GM23338 (cell line): ENCODE data around the gene ALDH3A2. TPM values are rescaled to one million over a fixed set of nuclear protein-coding genes. Genes with fewer than 3 reads are reported as not detected.

Experiments
- CREB1 ChIP-seq: fragments of 250-450 bp; sonication (Bioruptor Pico); IDR thresholded peaks from 2 replicates; pipeline ENCODE4 v1.5.0; 2020; ENCODE audit warnings: low read depth, mild to moderate bottlenecking, moderate library complexity
- EZH2 ChIP-seq: fragments of 200-600 bp; sonication (generic); IDR thresholded peaks from one replicate; pipeline ENCODE4 v1.8.0; 2017; ENCODE audit warnings: antibody characterized with exemption, mild to moderate bottlenecking, low read depth; ENCODE audit not compliant: unreplicated experiment
- EZH2phosphoT487 ChIP-seq: fragments of 200-600 bp; sonication (generic); IDR thresholded peaks from one replicate; pipeline ENCODE4 v1.8.1; 2018; ENCODE audit warnings: antibody characterized with exemption; ENCODE audit not compliant: unreplicated experiment
- JUNB ChIP-seq: IDR thresholded peaks from one replicate; pipeline ENCODE4 v1.6.1; 2016; ENCODE audit warnings: antibody characterized with exemption; ENCODE audit not compliant: unreplicated experiment
- NANOG ChIP-seq: IDR thresholded peaks from 2 replicates; pipeline ENCODE4 v1.6.1; 2016; ENCODE audit warnings: antibody characterized with exemption, borderline replicate concordance
- POLR2AphosphoS5 ChIP-seq: IDR thresholded peaks from 2 replicates; pipeline ENCODE4 v1.6.1; 2016; ENCODE audit warnings: antibody characterized with exemption, low read depth
- STAT1 ChIP-seq: IDR thresholded peaks from one replicate; pipeline ENCODE4 v1.6.1; 2016; ENCODE audit warnings: antibody characterized with exemption; ENCODE audit not compliant: unreplicated experiment
- ZNF114 ChIP-seq: fragments of 250-450 bp; sonication (Bioruptor Pico); IDR thresholded peaks from 2 replicates; pipeline ENCODE4 v1.5.0; 2020; ENCODE audit warnings: mild to moderate bottlenecking, moderate library complexity
- ZNF331 ChIP-seq: fragments of 250-450 bp; sonication (Bioruptor Pico); IDR thresholded peaks from 2 replicates; pipeline ENCODE4 v1.5.0; 2020; ENCODE audit warnings: low read depth, mild to moderate bottlenecking, moderate library complexity
- polyA plus RNA-seq: library from polyadenylated mRNA; unstranded; fragments of >200 nt; fragmentation: Nextera tagmentation; extraction: Ambion mirVana; gene quantifications from 2 replicates; pipeline ENCODE4 v1.2.1, GENCODE V29; 2016
- total RNA-seq: library from RNA; depleted of rRNA; stranded (reverse); fragments of >200 nt; shearing (Covaris generic); gene quantifications from 2 replicates; pipeline ENCODE4 v1.2.3, GENCODE V29; 2014
- TF ChIP-seq, protein P1 (sequence below): fragments of 250-450 bp; sonication (Bioruptor Pico); IDR thresholded peaks from 2 replicates; pipeline ENCODE4 v1.5.0; 2020; ENCODE audit warnings: mild to moderate bottlenecking, moderate library complexity
- TF ChIP-seq, protein P2 (sequence below), 2 experiments: fragments of 200-600 bp in 1 of 2; sonication (generic) in 1 of 2; conservative IDR thresholded peaks; 2 replicates each; pipeline versions ENCODE4 v1.5.1 to v1.6.1; 2016 to 2017; ENCODE audit warnings: antibody characterized with exemption in 2 of 2, low read depth in 2 of 2, mild to moderate bottlenecking in 2 of 2, moderate library complexity in 1 of 2

The ALDH3A2 gene
- total and polyA plus RNA-seq, 2 experiments from 2014 or later = 31.3 to 159 TPM

DNA sequence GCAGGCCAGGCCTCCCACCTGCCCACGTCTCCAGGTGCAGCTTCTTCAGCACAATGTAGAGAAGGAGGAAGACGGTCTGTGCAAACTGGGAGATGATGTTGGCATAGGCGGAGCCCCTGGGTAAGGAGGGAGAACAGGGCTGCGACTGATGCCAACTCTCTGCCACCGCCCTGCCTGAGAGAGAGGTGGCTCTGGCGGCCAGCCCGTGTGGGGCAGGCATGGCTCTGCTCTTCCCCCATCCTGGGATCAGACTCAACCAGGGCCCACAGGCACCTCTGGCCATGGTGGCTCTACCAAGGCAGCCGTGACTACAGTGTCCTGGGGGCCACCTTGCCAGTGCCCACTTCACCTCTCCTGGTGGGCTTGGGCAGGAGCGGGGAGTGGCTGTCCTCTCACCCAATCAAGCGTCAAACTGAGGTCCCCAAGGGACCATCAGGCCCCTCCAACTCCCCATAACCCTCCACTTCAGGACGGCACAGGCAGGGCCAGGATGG lies 59.2 kb downstream of the ALDH3A2 start (continued):
- TF ChIP-seq, protein P1, sequence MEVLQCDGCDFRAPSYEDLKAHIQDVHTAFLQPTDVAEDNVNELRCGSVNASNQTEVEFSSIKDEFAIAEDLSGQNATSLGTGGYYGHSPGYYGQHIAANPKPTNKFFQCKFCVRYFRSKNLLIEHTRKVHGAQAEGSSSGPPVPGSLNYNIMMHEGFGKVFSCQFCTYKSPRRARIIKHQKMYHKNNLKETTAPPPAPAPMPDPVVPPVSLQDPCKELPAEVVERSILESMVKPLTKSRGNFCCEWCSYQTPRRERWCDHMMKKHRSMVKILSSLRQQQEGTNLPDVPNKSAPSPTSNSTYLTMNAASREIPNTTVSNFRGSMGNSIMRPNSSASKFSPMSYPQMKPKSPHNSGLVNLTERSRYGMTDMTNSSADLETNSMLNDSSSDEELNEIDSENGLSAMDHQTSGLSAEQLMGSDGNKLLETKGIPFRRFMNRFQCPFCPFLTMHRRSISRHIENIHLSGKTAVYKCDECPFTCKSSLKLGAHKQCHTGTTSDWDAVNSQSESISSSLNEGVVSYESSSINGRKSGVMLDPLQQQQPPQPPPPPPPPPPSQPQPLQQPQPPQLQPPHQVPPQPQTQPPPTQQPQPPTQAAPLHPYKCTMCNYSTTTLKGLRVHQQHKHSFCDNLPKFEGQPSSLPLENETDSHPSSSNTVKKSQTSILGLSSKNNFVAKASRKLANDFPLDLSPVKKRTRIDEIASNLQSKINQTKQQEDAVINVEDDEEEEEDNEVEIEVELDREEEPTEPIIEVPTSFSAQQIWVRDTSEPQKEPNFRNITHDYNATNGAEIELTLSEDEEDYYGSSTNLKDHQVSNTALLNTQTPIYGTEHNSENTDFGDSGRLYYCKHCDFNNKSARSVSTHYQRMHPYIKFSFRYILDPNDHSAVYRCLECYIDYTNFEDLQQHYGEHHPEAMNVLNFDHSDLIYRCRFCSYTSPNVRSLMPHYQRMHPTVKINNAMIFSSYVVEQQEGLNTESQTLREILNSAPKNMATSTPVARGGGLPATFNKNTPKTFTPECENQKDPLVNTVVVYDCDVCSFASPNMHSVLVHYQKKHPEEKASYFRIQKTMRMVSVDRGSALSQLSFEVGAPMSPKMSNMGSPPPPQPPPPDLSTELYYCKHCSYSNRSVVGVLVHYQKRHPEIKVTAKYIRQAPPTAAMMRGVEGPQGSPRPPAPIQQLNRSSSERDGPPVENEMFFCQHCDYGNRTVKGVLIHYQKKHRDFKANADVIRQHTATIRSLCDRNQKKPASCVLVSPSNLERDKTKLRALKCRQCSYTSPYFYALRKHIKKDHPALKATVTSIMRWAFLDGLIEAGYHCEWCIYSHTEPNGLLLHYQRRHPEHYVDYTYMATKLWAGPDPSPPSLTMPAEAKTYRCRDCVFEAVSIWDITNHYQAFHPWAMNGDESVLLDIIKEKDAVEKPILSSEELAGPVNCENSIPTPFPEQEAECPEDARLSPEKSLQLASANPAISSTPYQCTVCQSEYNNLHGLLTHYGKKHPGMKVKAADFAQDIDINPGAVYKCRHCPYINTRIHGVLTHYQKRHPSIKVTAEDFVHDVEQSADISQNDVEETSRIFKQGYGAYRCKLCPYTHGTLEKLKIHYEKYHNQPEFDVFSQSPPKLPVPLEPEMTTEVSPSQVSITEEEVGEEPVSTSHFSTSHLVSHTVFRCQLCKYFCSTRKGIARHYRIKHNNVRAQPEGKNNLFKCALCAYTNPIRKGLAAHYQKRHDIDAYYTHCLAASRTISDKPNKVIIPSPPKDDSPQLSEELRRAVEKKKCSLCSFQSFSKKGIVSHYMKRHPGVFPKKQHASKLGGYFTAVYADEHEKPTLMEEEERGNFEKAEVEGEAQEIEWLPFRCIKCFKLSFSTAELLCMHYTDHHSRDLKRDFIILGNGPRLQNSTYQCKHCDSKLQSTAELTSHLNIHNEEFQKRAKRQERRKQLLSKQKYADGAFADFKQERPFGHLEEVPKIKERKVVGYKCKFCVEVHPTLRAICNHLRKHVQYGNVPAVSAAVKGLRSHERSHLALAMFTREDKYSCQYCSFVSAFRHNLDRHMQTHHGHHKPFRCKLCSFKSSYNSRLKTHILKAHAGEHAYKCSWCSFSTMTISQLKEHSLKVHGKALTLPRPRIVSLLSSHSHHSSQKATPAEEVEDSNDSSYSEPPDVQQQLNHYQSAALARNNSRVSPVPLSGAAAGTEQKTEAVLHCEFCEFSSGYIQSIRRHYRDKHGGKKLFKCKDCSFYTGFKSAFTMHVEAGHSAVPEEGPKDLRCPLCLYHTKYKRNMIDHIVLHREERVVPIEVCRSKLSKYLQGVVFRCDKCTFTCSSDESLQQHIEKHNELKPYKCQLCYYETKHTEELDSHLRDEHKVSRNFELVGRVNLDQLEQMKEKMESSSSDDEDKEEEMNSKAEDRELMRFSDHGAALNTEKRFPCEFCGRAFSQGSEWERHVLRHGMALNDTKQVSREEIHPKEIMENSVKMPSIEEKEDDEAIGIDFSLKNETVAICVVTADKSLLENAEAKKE = no peak
- TF ChIP-seq JUNB (no peak), EZH2phosphoT487 (no peak), CREB1 (CRISPR knock-in tag) (no peak), NANOG (no peak), EZH2 (no peak), ZNF331 (no peak), STAT1 (no peak), ZNF114 (no peak), POLR2AphosphoS5 (no peak)
- TF ChIP-seq, protein P2, sequence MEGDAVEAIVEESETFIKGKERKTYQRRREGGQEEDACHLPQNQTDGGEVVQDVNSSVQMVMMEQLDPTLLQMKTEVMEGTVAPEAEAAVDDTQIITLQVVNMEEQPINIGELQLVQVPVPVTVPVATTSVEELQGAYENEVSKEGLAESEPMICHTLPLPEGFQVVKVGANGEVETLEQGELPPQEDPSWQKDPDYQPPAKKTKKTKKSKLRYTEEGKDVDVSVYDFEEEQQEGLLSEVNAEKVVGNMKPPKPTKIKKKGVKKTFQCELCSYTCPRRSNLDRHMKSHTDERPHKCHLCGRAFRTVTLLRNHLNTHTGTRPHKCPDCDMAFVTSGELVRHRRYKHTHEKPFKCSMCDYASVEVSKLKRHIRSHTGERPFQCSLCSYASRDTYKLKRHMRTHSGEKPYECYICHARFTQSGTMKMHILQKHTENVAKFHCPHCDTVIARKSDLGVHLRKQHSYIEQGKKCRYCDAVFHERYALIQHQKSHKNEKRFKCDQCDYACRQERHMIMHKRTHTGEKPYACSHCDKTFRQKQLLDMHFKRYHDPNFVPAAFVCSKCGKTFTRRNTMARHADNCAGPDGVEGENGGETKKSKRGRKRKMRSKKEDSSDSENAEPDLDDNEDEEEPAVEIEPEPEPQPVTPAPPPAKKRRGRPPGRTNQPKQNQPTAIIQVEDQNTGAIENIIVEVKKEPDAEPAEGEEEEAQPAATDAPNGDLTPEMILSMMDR (conservative IDR thresholded peaks at IDR 0.05; ENCODE audit: low read depth in 2 of 2) = no peak
